Activated CD4-positive, CD25-positive, alpha-beta regulatory T cell treated with anti-CD3 and anti-CD28 coated beads, Interleukin-2, amount 50 U/mL, for 24 hours (primary cell): ENCODE data around the gene MMP28.

Experiments used
- ATAC-seq, 2 donors: fragments of 150-1000 bp; cut with Tn5 transposase; one replicate each; pipeline ENCODE4 v1.10.0; 2021; ENCODE audit warnings: mild to moderate bottlenecking in 1 of 2, moderate library complexity in 1 of 2

The MMP28 gene

GRCh38 chr17:35795007-35795870 is at the start of gene MMP28:
MMP28 (minus strand) TSS chr17:35795641; CDS start chr17:35795377, 264 bp downstream.
- ATAC-seq, result peak; percentile 74 to 76

GRCh38 chr17:35844547-35844946 is 49.1 kb upstream of the MMP28 start:
- ATAC-seq, result no peak

GRCh38 chr17:35843698-35844097 is 48.3 kb upstream of the MMP28 start:
- no peak for ATAC-seq

- no peak for ATAC-seq
Observed at GRCh38 chr17:35842239-35842638, 46.8 kb upstream of the MMP28 start.

GRCh38 chr17:35841505-35841904 is 46.1 kb upstream of the MMP28 start:
- no peak for ATAC-seq

- ATAC-seq, result no peak
Observed at GRCh38 chr17:35841101-35841500, 45.7 kb upstream of the MMP28 start.

- ATAC-seq, result no peak
Observed at GRCh38 chr17:35825206-35825605, 29.8 kb upstream of the MMP28 start.

GRCh38 chr17:35821308-35821707 is 25.9 kb upstream of the MMP28 start:
- ATAC-seq, result no peak

- ATAC-seq, result no peak
Observed at GRCh38 chr17:35819455-35819854, 24.0 kb upstream of the MMP28 start.

- ATAC-seq, result no peak
Observed at GRCh38 chr17:35817196-35817595, 21.8 kb upstream of the MMP28 start.

- ATAC-seq, result no peak
Observed at GRCh38 chr17:35816723-35817122, 21.3 kb upstream of the MMP28 start.

- ATAC-seq, result no peak
Observed at GRCh38 chr17:35812456-35812855, 17.0 kb upstream of the MMP28 start.

- ATAC-seq, result no peak
Observed at GRCh38 chr17:35811759-35812158, 16.3 kb upstream of the MMP28 start.

GRCh38 chr17:35809855-35810461 is 14.5 kb upstream of the MMP28 start:
- peak; percentile 3 to 6 for ATAC-seq

GRCh38 chr17:35808962-35809854 is 13.8 kb upstream of the MMP28 start, which contains the start of gene TAF15:
TAF15 (plus strand) TSS chr17:35809484; CDS start chr17:35809570, 86 bp downstream.
- ATAC-seq, result peak; percentile 94 to 96

GRCh38 chr17:35808240-35808961 is 13.0 kb upstream of the MMP28 start:
- ATAC-seq, result no peak

GRCh38 chr17:35807371-35808144 is 12.1 kb upstream of the MMP28 start:
- no peak for ATAC-seq

GRCh38 chr17:35804658-35805192 is 9.3 kb upstream of the MMP28 start:
- peak; percentile 22 to 25 for ATAC-seq

GRCh38 chr17:35801583-35802224 is 6.3 kb upstream of the MMP28 start:
- no peak for ATAC-seq

- ATAC-seq, result no peak
Observed at GRCh38 chr17:35799942-35800341, 4.5 kb upstream of the MMP28 start.

- no peak for ATAC-seq
Observed at GRCh38 chr17:35797918-35798317, 2.5 kb upstream of the MMP28 start.
